ENCODE measurements around the gene MYH16.
"Not testable (repeated sequence)": the region's sequence is repeated elsewhere in the genome, so short reads cannot be mapped to it uniquely, and the experiment has no call there.

Gene MYH16

GRCh38 chr7:99305473-99306260, 33.0 kb downstream of the MYH16 start:
- DNase-seq (ENCODE audit: low spot score), result no peak

DNA sequence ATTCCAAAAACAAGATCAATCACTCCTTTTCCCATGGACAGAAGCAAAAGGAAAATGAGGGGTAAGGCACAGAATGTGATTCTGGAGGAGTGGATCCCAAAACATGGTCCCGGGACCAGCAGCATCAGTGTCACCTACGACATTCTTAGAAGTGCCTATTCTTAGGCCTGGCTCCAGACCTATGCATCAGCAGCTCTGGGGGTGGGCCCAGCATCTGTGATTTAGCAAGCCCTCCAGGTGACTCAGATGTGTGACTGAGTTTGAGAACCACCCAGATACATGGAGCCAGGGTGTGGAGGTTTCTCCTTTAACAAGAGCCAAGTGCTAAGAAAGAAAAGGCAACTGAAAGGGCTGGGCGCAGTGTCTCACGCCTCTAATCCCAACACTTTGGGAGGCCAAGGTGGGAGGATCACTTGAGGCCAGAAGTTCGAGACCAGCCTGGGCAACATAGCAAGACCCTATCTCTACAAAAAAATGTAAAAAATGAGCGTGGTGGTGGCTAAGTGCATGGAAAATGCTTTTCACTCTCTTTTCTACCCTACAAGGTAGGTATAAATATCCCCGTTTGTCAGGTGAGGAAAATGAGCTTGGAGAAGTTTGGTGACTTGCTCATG, 35.9 kb downstream of the MYH16 start:
- DNase-seq (ENCODE audit: low spot score), result no peak

DNA sequence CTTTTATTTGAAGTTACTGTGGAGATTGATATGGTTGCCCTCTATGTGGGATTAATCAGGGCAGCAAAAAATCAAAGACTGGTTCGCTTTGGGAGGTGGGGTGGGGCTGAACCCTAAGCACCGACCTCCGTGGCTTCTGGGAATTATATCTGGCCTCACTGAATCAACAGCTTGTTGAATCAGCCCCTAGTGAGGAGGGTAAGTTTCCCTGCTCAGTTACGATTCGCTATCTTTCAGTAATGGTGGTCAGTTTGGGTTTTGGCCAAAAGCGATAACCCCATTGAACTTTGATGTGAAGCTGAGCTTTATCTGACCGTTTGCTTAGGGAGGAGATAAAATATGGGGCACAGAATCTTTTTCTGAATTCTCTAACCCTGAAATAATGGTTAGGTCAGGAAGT, 36.5 kb downstream of the MYH16 start:
- DNase-seq (ENCODE audit: low spot score), result no peak

DNA sequence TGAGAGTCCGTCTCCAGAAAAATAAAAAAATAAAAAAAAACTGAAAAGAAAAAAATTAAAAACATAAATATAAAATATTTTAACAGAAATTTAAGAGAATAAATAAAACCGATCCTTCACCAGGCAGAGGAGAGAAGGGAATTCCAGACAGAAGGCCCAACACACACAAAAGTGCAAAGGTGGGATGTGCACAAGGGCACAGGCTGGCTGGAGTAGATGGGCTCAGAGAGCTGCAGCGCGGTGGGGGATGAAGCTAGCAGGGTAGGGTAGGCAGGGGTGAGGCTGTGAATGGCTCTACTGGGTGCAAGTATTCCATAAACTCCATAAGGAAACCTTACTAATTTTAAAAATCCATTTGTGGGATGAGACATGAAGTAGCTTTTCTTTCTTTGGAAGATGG, 37.4 kb downstream of the MYH16 start:
- DNase-seq (ENCODE audit: low spot score), result no peak

- no peak for DNase-seq (ENCODE audit: low spot score)
Measured at GRCh38 chr7:99311702-99312101, 39.1 kb downstream of the MYH16 start.

- DNase-seq (ENCODE audit: low spot score), result peak; percentile 77
Measured at GRCh38 chr7:99312316-99313203, 39.9 kb downstream of the MYH16 start.

- DNase-seq (ENCODE audit: low spot score), result no peak
Measured at GRCh38 chr7:99313204-99313573, 40.5 kb downstream of the MYH16 start.

- no peak for DNase-seq (ENCODE audit: low spot score)
Measured at GRCh38 chr7:99314504-99314903, 41.9 kb downstream of the MYH16 start.

DNA sequence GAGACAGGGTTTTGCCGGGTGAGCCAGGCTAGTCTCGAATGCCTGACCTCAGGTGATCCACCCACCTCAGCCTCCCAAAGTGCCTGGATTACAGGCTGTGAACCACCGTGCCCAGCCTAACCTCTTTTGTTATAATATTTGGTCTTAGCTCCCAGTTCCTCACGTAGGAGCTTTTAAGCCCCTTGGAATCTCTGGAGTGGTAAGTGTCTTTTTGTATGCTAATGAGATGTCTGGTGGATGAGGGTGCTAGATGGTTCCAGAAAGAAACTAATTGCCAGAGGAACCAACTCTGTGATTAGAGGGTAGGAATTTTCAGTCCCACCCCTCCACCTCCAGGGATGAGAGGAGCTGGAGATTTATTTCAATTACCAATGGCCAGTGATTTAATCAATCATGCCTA, 47.7 kb downstream of the MYH16 start:
- no peak for DNase-seq (ENCODE audit: low spot score)

DNA sequence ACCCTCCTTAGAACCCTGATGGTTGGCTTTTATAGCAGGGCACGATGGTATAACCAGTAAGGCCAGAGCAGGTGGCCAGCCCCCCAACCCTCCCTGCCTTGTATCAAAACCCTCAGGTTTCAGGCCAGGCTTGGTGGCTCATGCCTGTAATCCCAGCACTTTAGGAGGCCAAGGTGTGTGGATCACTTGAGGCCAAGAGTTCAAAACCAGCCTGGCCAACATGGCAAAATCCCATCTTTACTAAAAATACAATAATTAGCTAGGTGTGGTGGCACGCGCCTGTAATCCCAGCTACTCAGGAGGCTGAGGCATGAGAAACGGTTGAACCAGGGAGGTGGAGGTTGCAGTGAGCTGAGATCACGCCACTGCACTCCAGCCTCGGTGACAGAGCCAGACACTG, 50.0 kb downstream of the MYH16 start:
- DNase-seq (ENCODE audit: low spot score), result not testable (repeated sequence)

DNA sequence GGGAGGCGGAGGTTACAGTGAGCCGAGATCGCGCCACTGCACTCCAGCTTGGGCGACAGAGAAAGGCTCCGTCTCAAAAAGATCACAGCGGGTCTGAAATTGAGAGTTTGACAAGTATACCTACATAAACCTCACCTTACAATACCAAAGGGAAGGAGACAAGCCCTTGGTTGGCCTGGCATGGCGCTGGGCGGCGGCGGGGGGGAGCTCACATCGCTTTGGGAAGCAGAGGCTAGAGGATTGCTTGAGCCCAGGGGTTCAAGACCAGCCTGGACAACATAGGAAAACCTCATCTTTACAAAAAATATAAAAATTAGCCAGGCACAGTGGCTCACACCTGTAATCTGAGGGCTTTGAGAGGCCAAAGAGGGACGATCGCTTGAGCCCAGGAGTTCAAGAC, 51.9 kb downstream of the MYH16 start:
- DNase-seq (ENCODE audit: low spot score), result no peak

DNA sequence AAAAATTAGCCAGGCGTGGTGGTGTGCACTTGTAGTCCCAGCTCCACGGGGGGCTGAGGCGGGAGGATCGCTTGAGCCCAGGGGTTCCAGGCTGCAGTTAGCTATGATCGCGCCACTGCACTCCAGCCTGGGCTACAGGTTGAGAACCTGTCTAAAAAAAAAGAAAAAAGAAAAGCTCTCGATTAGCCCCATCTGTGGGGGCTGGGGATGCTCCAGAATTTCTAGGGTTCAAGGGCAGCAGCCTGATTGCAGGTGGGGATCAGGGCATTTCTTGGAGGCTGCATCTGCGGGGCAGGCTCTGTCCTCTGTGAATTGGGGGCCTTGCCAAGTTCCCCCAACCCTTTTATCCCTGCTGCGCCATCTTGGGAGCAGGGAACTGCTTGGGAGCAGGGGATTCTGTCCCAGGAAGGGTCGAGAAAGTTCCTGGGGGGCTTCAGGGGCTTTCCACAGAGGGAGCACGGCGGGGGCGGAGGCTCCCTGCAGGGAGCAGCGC, 52.4 kb downstream of the MYH16 start:
- no peak for DNase-seq (ENCODE audit: low spot score)

DNA sequence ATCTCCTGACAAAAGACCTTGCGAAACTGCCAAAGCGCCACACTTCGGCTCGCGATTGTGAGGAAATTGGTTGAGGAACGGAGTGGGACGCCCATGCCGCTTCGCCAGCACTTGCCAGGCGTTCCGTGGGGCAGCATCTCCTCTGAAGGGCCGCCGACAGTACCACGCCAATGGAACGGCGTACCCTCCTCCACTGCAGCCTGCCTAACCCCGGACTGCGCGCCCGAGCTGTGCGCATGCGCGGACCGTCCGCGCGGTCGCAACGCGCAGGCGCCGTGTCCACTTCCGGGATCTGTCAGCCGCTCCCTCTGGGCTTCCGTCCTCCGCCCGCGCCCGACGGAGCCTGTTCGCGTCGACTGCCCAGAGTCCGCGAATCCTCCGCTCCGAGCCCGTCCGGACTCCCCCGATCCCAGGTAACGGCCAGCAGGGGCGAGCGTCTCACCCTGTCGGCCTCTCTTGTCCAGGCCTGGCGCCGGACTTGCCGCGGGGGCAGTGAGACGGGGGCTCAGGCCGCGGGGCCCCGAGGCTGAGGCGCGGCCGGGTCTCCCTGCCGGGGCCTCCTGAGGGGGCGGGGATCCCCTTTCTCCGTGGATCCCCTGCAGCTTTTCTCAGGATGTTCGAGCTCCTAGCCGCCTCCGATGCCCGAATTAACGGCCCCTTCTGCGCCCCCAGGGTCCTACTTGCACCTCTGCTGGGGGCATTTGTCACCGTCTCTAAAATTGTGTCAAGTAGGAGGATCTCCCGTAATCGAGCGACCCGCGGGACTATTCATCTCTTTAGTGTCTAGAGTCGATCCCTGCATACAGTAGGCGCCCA, 53.2 kb downstream of the MYH16 start, which contains the start of gene ARPC1A:
Gene ARPC1A, plus strand, starts transcription at position 307 of the 816 bp plus-strand sequence. CDS start 7,456 bp downstream, outside the sequence.
- peak; percentile 96 for DNase-seq (ENCODE audit: low spot score)

DNA sequence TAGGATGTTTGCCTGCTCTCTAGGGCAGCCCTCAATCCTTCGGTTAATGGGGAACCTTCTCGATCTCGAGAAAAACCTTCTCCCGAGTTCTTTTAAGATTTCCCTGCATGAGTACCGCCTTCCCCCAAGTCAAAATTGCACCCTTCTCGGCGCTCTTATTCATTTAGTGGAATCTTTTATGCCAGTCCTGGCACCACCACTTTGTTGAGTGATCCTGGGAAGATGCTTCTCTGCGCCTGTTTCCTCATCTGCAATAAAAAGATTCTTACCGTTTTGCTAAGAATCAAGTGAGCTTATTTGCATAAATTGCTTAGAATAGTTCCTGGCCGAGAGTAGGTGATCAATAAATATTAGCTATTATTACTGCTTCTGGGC, 53.8 kb downstream of the MYH16 start:
- DNase-seq (ENCODE audit: low spot score), result no peak

GRCh38 chr7:99330314-99330961, 57.8 kb downstream of the MYH16 start:
- not testable (repeated sequence) for DNase-seq (ENCODE audit: low spot score)

- DNase-seq (ENCODE audit: low spot score), result no peak
Measured at GRCh38 chr7:99331002-99331401, 58.4 kb downstream of the MYH16 start.

DNA sequence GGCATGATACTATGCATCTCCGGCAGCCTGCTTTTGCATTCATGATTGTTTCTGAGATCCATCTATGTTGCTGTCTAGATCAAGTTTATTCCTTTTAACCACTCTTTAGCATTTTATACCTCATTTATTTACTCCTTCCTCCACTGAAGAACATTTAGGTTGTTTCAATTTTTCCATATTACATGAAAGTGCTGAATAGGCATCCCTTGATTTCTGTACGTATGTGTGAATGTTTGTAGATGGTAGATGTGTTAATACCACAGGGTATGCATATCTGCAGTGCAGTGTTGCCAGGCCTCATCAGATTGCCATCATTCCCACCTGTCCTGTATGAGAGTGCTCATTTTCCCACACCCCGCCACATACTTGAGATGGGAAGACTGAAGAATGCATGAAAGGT, 67.0 kb downstream of the MYH16 start:
- no peak for DNase-seq (ENCODE audit: low spot score)

- no peak for DNase-seq (ENCODE audit: low spot score)
Measured at GRCh38 chr7:99340659-99341058, 68.0 kb downstream of the MYH16 start.

- no peak for DNase-seq (ENCODE audit: low spot score)
Measured at GRCh38 chr7:99344061-99344647, 71.5 kb downstream of the MYH16 start.

GRCh38 chr7:99350641-99351040, 78.0 kb downstream of the MYH16 start:
- DNase-seq (ENCODE audit: low spot score), result not testable (repeated sequence)

- DNase-seq (ENCODE audit: low spot score), result no peak
Measured at GRCh38 chr7:99352247-99352646, 79.6 kb downstream of the MYH16 start.
